ENCODE measurements around the gene KCNJ16.

The KCNJ16 gene

DNA sequence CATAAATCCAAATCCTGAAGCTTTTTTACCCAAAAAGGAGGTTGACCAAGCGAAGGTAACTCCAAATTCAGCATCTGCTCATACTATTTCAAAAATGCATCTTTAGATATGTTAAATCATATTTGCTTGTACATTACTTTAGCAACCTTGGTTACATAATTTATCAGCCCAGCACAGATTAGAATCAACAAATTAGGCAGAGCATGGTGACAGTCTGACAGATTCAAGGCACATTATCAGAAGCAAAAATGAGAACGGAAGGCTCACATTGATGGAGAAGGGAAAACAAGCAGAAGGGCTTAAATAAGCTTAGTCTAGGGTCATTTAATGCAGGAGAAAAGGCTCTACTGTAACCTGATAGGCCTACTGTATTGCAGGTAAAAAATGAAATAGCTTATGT is 90.4 kb downstream of the KCNJ16 start:
- no peak overlapping the region for H3K4me3 ChIP-seq (ENCODE audit: low read length)
- no peaks in the 10 kb centered on the region for H3K9me3 ChIP-seq (replicated peaks; ENCODE audit: low read length)
- H3K36me3 ChIP-seq (ENCODE audit: insufficient read depth, low read length), result no peaks in the 10 kb centered on the region
- H3K27me3 ChIP-seq (ENCODE audit: control insufficient read depth, insufficient read depth, low read length), result no peaks in the 10 kb centered on the region
- H3K4me1 ChIP-seq (ENCODE audit: control insufficient read depth, insufficient read depth, low read length), result peaks cover 7% of the 10 kb centered on the region
- H3K4me2 ChIP-seq (ENCODE audit: low read length), result no peak overlapping the region
- no peak overlapping the region for H3K9ac ChIP-seq (ENCODE audit: low read depth, low read length)

DNA sequence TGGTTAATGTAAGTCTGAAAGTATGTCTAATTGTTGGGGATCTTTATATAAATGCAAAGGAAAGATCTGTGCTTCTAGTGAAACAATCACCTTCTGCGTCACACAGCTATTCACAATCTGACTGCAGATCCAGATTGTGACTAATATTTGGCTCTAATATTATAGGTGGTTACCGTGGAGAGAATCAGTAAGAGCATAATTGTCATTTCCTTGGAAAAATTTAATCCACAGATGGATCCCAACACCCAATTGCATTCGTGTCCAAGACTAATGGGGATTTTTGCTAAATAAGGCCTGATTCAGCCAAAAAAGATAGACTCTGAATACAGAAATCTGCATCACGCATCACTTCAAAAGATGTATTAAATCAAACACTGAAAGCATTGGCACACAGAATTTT is 91.6 kb downstream of the KCNJ16 start:
- Histone ChIP-seq H3K9me3 (replicated peaks; ENCODE audit: low read length) (no peaks in the 10 kb centered on the region), H3K4me1 (ENCODE audit: control insufficient read depth, insufficient read depth, low read length) (peaks cover 12% of the 10 kb centered on the region), H3K4me2 (ENCODE audit: low read length) (no peak overlapping the region), H3K9ac (ENCODE audit: low read depth, low read length) (no peak overlapping the region), H3K27me3 (ENCODE audit: control insufficient read depth, insufficient read depth, low read length) (no peaks in the 10 kb centered on the region), H3K36me3 (ENCODE audit: insufficient read depth, low read length) (no peaks in the 10 kb centered on the region), H3K4me3 (ENCODE audit: low read length) (no peak overlapping the region)

DNA sequence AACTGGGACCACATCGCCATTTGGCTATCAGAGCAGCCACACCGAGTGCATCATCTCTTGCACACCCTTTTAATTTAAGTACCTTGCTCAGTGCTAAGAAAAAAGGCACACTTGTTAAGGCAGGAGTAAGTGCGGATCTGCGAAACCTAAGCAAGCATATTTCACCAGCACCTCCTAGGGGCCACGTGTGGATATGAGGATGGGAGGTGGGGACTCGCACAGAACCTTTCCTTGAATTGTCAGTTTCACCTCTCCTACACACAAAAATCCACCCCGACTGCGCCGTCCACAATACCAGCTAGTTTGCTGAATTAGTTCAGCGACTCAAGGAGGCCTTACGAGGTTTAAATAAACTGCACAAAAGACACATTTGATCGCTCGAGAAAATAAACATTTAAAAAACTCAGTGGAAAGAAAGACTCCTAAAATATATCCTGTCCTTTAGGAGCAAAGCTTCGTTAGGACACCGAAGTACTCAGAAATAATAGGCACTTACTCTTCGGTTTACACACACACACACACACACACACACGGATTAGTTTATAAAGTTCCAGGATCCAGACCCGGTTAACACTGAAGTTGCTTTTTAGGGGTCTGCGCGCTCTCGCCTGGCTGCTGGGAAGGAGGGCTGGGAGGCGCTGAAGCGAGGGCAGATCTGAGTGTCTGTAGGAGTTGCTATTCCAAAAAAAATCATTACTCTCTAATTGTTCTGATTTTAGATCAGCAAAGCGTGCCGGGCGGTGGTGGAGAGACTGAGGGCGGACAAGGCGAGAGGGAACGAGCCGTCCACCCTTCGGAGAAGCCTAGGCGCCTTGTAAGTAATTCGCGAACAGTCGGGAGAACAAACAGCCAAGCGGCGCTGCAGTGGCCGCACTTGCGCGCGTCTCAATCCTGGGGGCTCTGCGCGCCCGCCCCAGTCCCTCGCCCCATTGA is 93.3 kb downstream of the KCNJ16 start:
- no peaks in the 10 kb centered on the region for H3K27me3 ChIP-seq (ENCODE audit: control insufficient read depth, insufficient read depth, low read length)
- H3K36me3 ChIP-seq (ENCODE audit: insufficient read depth, low read length), result no peaks in the 10 kb centered on the region
- peak overlapping the region; percentile 81 for H3K4me3 ChIP-seq (ENCODE audit: low read length)
- H3K4me2 ChIP-seq (ENCODE audit: low read length), result peak overlapping the region; percentile 91
- H3K9ac ChIP-seq (ENCODE audit: low read depth, low read length), result peak overlapping the region; percentile 77
- peaks cover 23% of the 10 kb centered on the region for H3K4me1 ChIP-seq (ENCODE audit: control insufficient read depth, insufficient read depth, low read length)
- no peaks in the 10 kb centered on the region for H3K9me3 ChIP-seq (replicated peaks; ENCODE audit: low read length)

DNA sequence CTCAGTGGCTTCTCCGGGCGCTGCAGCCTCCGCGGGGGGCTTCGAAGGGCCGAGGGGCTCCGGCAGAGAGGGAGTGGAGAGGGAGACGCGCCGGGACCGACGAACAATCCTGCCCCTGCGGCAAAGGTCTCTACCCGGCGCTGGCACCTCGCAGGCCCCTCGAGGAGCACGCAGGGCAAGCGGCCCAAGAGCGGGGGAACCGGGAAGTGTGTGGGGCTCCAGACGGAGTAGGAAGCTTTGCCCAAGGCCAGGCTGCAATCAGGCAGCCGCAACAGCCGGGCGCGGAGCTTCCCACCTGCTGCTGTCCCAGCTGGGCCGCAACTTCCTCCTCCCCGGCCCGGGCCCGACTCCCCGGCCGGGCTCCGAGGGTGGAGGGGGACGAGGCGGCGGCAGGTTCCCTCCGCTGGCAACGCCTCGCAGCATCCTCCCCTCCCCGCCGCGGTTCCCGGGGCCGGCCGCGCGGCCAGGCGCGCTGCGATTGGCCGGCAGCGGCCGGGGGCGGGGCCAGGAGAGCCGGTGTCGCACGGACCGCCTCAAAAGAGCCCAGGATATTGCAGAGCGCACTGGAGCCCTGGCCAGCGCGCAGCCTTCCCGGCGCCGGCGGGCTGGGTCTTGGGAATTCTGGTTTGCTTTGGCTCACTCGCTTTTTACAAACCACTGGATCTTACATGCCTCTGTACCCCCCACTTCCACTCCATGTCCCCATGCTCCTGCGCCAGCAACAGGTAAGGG is 94.1 kb downstream of the KCNJ16 start, which contains the start of gene KCNJ2:
TSS of gene KCNJ2 (plus strand) at position 556 of the 732 bp plus-strand sequence. CDS start 5,508 bp downstream, outside the sequence.
- no peaks in the 10 kb centered on the region for H3K9me3 ChIP-seq (replicated peaks; ENCODE audit: low read length)
- H3K4me1 ChIP-seq (ENCODE audit: control insufficient read depth, insufficient read depth, low read length), result peaks cover 24% of the 10 kb centered on the region
- H3K9ac ChIP-seq (ENCODE audit: low read depth, low read length), result peak within 1 kb of the TSS; percentile 77
- H3K4me3 ChIP-seq (ENCODE audit: low read length), result peak within 1 kb of the TSS; percentile 81
- peak within 1 kb of the TSS; percentile 91 for H3K4me2 ChIP-seq (ENCODE audit: low read length)
- no peaks in the 10 kb centered on the region for H3K27me3 ChIP-seq (ENCODE audit: control insufficient read depth, insufficient read depth, low read length)
- no peaks in the 10 kb centered on the region for H3K36me3 ChIP-seq (ENCODE audit: insufficient read depth, low read length)

DNA sequence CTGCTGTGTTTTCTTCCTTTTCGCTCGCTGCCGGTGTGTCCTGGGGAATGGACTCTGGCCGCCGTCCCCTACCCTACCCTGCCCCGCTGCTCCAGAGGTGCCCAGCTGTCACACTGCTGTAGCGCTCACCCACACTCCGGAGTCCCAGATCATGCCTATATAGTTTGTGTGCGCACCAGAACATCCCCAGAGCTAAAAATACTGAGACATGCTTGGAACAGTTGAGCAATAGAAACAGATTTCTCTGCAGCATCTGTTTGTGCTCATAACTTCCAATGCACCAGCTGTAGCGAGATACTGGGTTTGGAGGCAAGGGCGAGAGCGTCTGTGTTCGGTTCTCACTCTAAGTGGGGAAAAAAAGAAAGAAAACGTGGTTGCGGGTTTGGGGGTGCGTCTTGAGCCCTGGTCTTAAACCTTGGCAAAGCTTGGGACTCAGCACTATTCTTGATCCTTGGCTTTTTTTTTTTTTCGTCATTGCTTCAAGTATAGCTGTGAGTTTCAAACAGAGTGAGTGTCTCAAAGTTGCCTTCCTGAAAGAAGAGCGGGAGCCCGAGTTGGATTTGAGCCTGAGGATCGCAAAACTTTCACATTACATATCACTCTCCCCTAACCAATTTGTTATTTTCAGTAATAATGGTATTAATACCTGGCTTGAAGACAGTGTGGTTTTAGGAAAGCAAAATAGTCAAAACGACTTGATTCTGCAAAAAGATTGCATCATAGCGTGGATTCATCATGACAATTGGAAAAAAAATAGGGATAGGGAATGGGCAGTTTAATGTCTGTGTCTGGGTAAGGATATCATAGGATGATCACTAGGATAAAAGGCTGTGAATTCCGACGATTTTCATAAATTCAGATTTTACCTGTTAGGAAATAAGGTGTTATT is 94.9 kb downstream of the KCNJ16 start:
- Histone ChIP-seq H3K4me3 (ENCODE audit: low read length) (peak overlapping the region; percentile 81), H3K27me3 (ENCODE audit: control insufficient read depth, insufficient read depth, low read length) (no peaks in the 10 kb centered on the region), H3K4me2 (ENCODE audit: low read length) (peak overlapping the region; percentile 91), H3K9me3 (replicated peaks; ENCODE audit: low read length) (no peaks in the 10 kb centered on the region), H3K9ac (ENCODE audit: low read depth, low read length) (peak overlapping the region; percentile 77), H3K36me3 (ENCODE audit: insufficient read depth, low read length) (no peaks in the 10 kb centered on the region), H3K4me1 (ENCODE audit: control insufficient read depth, insufficient read depth, low read length) (peaks cover 24% of the 10 kb centered on the region)

DNA sequence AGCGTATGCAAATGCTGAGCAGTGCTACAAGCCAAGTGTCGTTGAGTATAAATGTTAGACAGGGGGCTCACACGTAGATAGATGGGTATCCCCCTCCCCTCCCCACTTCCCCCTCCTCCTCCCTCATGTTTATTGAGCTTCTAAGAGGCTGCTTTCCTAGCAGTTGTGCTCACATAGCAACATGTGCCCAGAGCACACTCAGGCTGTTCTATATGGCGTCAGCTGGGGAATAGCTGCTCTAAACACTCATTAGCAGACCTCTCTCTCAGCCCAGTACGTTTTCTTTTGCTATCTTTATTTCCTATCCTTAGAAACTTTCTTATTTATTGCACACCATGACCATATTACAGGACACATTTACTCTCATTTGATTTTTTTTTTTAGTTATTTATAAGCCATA is 96.1 kb downstream of the KCNJ16 start:
- H3K4me3 ChIP-seq (ENCODE audit: low read length), result no peak overlapping the region
- peaks cover 8% of the 10 kb centered on the region for H3K36me3 ChIP-seq (ENCODE audit: insufficient read depth, low read length)
- H3K27me3 ChIP-seq (ENCODE audit: control insufficient read depth, insufficient read depth, low read length), result no peaks in the 10 kb centered on the region
- peak overlapping the region; percentile 91 for H3K4me2 ChIP-seq (ENCODE audit: low read length)
- peaks cover 24% of the 10 kb centered on the region for H3K4me1 ChIP-seq (ENCODE audit: control insufficient read depth, insufficient read depth, low read length)
- no peaks in the 10 kb centered on the region for H3K9me3 ChIP-seq (replicated peaks; ENCODE audit: low read length)
- H3K9ac ChIP-seq (ENCODE audit: low read depth, low read length), result no peak overlapping the region

DNA sequence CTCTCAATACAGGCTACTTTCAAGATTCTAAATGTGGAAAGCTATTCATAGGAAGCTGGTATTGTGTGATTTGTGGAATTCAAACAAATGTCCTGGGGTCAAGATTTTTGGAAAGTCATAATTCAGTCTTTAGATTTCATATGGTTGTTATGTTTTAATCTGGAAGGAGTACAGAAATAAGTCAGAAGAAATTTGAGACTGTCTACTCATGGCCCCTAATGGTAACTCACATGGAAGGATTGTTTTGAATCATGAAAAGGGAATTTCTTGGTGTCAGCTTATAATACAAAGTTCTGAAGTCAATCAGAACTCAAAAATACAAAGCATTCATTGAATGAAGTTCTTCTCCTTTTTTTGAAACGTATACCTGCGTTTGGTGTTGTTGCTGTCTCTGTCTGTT is 97.4 kb downstream of the KCNJ16 start:
- Histone ChIP-seq H3K4me3 (ENCODE audit: low read length) (no peak overlapping the region), H3K27me3 (ENCODE audit: control insufficient read depth, insufficient read depth, low read length) (no peaks in the 10 kb centered on the region), H3K9ac (ENCODE audit: low read depth, low read length) (no peak overlapping the region), H3K4me2 (ENCODE audit: low read length) (peak overlapping the region; percentile 40), H3K4me1 (ENCODE audit: control insufficient read depth, insufficient read depth, low read length) (peaks cover 24% of the 10 kb centered on the region), H3K9me3 (replicated peaks; ENCODE audit: low read length) (no peaks in the 10 kb centered on the region), H3K36me3 (ENCODE audit: insufficient read depth, low read length) (peaks cover 12% of the 10 kb centered on the region)

DNA sequence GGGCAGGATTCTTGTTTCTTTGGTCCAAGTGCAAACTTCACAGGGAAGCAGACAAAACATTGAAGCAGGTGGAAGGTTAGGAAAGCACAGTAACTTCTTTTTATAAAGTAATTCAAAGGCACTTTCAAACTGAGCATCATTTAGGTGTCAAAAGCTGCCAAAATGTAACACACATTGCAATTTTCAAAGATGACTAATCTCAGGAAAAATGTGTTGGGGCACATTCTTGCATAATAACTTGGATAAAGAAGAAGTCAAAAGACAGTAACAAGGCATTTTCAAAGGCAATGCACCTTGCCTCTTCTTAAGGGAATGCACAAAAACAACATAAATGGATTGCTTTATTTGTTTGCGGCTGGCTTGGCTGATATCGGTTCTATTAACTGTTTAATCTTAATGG is 97.9 kb downstream of the KCNJ16 start:
- no peaks in the 10 kb centered on the region for H3K9me3 ChIP-seq (replicated peaks; ENCODE audit: low read length)
- H3K4me2 ChIP-seq (ENCODE audit: low read length), result peak overlapping the region; percentile 40
- no peaks in the 10 kb centered on the region for H3K27me3 ChIP-seq (ENCODE audit: control insufficient read depth, insufficient read depth, low read length)
- no peak overlapping the region for H3K9ac ChIP-seq (ENCODE audit: low read depth, low read length)
- no peak overlapping the region for H3K4me3 ChIP-seq (ENCODE audit: low read length)
- H3K36me3 ChIP-seq (ENCODE audit: insufficient read depth, low read length), result peaks cover 12% of the 10 kb centered on the region
- H3K4me1 ChIP-seq (ENCODE audit: control insufficient read depth, insufficient read depth, low read length), result peaks cover 24% of the 10 kb centered on the region

DNA sequence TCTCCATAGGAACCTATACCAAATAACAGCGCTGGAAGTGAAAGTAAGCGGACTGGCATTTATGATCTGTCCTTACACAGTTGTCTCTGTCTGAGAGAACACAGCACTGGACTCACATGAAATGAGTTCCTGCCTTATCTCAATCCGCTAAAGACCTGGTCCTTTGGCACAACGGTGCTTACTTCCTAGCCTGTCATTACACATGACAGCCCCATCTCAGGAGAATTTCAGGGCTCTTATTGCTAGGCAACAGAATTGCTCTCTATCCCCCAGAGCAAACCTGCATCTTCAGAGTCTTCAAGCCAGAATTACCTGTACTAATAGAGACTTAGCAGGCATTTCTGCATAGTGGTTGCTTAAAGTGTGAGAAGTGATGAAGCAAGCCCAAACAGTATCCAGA is 98.7 kb downstream of the KCNJ16 start:
- H3K4me2 ChIP-seq (ENCODE audit: low read length), result no peak overlapping the region
- no peak overlapping the region for H3K4me3 ChIP-seq (ENCODE audit: low read length)
- H3K9ac ChIP-seq (ENCODE audit: low read depth, low read length), result no peak overlapping the region
- H3K36me3 ChIP-seq (ENCODE audit: insufficient read depth, low read length), result peaks cover 12% of the 10 kb centered on the region
- peaks cover 24% of the 10 kb centered on the region for H3K4me1 ChIP-seq (ENCODE audit: control insufficient read depth, insufficient read depth, low read length)
- no peaks in the 10 kb centered on the region for H3K9me3 ChIP-seq (replicated peaks; ENCODE audit: low read length)
- H3K27me3 ChIP-seq (ENCODE audit: control insufficient read depth, insufficient read depth, low read length), result no peaks in the 10 kb centered on the region

DNA sequence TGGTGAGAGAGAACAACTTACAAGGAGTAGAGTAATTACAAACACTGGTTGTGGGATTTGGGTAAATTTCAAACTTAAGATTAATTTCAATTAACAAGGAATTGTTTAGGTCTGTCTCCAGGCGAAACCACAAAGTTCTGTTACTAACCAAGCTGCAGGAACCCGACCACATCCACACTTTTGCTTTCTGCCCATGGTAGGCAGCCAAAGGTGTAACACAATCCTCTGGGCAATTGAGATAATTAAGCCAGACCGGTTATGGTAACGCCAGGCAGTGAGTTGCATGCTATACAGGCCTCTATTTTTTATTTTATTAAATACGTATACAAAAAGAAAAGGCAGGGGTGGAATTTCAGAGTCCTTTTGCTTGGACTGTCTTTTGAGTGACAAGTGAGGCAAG is 106.4 kb downstream of the KCNJ16 start:
- peaks cover 26% of the 10 kb centered on the region for H3K4me1 ChIP-seq (ENCODE audit: control insufficient read depth, insufficient read depth, low read length)
- no peak overlapping the region for H3K4me3 ChIP-seq (ENCODE audit: low read length)
- H3K9ac ChIP-seq (ENCODE audit: low read depth, low read length), result no peak overlapping the region
- no peak overlapping the region for H3K4me2 ChIP-seq (ENCODE audit: low read length)
- no peaks in the 10 kb centered on the region for H3K27me3 ChIP-seq (ENCODE audit: control insufficient read depth, insufficient read depth, low read length)
- H3K9me3 ChIP-seq (replicated peaks; ENCODE audit: low read length), result no peaks in the 10 kb centered on the region
- peaks cover 4% of the 10 kb centered on the region for H3K36me3 ChIP-seq (ENCODE audit: insufficient read depth, low read length)

DNA sequence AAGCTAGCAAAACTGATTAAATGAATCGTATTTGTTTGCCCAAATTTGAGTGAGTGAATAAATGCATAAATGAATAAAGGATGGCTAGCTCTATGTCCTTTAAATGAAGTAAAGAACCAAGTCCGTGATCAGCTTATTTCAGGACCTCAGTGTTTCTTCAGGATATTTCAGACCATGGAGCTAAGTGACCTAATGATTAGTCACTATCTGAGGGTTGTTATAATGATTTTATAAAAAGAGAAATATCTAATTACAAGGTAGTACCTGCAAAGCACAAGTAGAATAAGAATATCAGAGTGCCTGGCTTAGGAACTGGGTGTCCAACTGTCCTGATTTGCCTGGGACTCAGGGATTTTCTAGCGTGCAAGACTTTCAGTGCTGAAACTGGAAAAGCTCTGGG is 106.8 kb downstream of the KCNJ16 start:
- no peaks in the 10 kb centered on the region for H3K9me3 ChIP-seq (replicated peaks; ENCODE audit: low read length)
- peaks cover 4% of the 10 kb centered on the region for H3K36me3 ChIP-seq (ENCODE audit: insufficient read depth, low read length)
- peaks cover 27% of the 10 kb centered on the region for H3K4me1 ChIP-seq (ENCODE audit: control insufficient read depth, insufficient read depth, low read length)

More for the DNA sequence above, 106.8 kb downstream of the KCNJ16 start:
- Histone ChIP-seq H3K9ac (ENCODE audit: low read depth, low read length) (no peak overlapping the region), H3K27me3 (ENCODE audit: control insufficient read depth, insufficient read depth, low read length) (no peaks in the 10 kb centered on the region), H3K4me2 (ENCODE audit: low read length) (no peak overlapping the region), H3K4me3 (ENCODE audit: low read length) (no peak overlapping the region)

Data from skeletal muscle satellite cell (primary cell).